ENCODE results near the gene NOS1AP.

The NOS1AP gene

DNA sequence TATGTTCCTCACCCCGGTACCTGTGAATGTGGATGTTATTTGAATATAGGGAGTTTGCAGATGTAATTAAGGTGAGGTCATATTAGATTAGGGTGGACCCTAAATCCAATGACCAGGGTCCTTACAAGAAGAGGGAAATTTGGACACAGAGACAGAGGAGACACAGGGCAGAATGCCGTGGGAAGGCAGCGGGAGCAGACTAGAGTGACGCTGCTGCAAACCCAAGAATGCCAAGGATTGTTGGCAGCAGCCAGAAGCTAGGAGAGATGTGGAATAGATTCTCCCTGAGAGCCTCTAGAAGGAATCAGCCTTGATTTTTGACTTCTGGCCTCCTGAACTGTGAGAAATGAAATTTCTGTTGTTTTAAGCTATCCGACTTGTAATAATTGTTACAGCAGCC, 253.5 kb downstream of the NOS1AP start:
- 93% methylated on average over 5 of the region's 5 CpGs for WGBS
- Histone ChIP-seq H3K27me3 (ENCODE audit: insufficient read depth, low read length) (no peaks in the 10 kb centered on the region), H3K9me3 (ENCODE audit: insufficient read depth, low read depth, low read length) (no peaks in the 10 kb centered on the region), H3K27ac (ENCODE audit: low read depth, low read length) (no peak overlapping the region), H3K36me3 (ENCODE audit: insufficient read depth, low read length) (no peaks in the 10 kb centered on the region), H3K4me1 (ENCODE audit: insufficient read depth, low read length) (no peaks in the 10 kb centered on the region), H3K9ac (ENCODE audit: low read depth, low read length) (no peak overlapping the region), H3K4me3 (ENCODE audit: low read length) (no peak overlapping the region)

DNA sequence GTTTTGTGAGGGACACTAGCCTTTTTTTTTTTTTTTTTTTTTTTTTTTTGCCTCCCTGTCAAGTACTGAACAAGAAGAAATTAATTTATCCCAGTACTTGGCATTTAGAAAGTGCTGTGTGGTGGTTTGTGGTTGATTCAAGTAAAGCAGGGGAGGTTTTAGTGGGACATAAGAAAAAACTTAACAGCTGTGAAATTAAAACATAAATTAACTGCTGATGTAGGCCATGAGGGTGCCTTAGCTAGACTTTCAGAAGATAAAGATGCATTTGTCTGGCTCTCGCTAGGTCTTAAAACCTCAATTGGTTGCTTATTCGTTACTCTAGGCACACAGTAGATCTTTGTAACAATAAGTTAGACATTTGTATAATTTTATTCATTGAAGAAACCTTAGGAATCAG, 254.9 kb downstream of the NOS1AP start:
- Histone ChIP-seq H3K9ac (ENCODE audit: low read depth, low read length) (no peak overlapping the region), H3K4me3 (ENCODE audit: low read length) (no peak overlapping the region), H3K27ac (ENCODE audit: low read depth, low read length) (no peak overlapping the region), H3K4me1 (ENCODE audit: insufficient read depth, low read length) (no peaks in the 10 kb centered on the region), H3K27me3 (ENCODE audit: insufficient read depth, low read length) (no peaks in the 10 kb centered on the region), H3K36me3 (ENCODE audit: insufficient read depth, low read length) (no peaks in the 10 kb centered on the region), H3K9me3 (ENCODE audit: insufficient read depth, low read depth, low read length) (no peaks in the 10 kb centered on the region)
- WGBS = 93% methylated on average over 2 of the region's 2 CpGs

DNA sequence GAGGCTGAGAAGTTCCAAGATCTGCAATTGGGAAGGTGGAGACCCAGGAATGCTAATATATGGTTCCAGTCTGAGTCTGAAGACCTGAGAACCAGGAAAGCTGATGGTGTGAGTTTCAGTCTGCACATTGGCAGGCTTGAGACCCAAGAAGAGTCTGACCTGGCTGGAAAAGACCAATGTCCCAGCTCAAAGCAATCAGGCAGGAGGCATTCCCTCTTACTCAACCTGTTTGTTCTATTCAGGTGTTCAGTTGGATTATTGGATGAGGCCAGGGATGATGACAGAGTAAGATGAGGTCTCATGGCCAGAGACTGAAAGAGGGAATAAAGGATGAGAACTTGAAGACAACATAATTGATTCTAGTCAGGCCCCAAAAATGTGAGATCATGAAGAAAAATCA, 257.1 kb downstream of the NOS1AP start:
- Histone ChIP-seq H3K27ac (ENCODE audit: low read depth, low read length) (no peak overlapping the region), H3K4me3 (ENCODE audit: low read length) (no peak overlapping the region), H3K4me1 (ENCODE audit: insufficient read depth, low read length) (no peaks in the 10 kb centered on the region)

DNA sequence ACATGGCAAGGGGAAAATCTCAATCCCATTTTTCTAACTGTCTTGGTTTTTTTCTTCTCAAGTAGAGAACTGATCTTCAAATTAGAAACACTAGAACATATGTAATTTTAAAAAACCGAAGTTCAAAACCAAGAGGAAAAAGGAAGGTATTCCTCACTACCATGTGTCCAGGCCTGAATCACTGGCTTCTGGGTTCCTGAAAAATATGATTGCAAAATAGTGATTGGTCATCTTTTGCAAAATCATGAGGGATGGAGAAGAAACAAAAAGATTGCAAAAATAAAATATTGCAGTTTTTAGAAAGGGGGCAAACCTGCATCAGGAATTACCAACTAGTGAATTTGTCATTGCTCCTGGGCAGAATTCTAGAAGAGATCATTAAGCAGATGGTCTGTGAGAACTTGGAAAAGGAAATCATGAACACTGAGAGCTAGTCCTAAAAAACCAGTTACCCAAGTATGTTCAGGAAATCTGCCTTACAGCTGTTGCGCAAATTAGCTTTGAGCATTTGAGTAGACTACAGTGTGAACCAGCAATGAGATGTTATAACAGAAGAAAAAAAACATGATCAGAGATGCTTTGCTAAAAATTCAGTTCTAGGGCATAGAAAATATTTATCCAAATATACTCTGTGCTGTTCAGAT, 257.8 kb downstream of the NOS1AP start:
- Histone ChIP-seq H3K27me3 (ENCODE audit: insufficient read depth, low read length) (no peaks in the 10 kb centered on the region), H3K4me1 (ENCODE audit: insufficient read depth, low read length) (no peaks in the 10 kb centered on the region), H3K36me3 (ENCODE audit: insufficient read depth, low read length) (no peaks in the 10 kb centered on the region), H3K9me3 (ENCODE audit: insufficient read depth, low read depth, low read length) (no peaks in the 10 kb centered on the region), H3K27ac (ENCODE audit: low read depth, low read length) (no peak overlapping the region), H3K4me3 (ENCODE audit: low read length) (no peak overlapping the region), H3K9ac (ENCODE audit: low read depth, low read length) (no peak overlapping the region)
- 100% methylated on average over 2 of the region's 2 CpGs for whole genome bisulfite sequencing

More for the DNA sequence above, 257.1 kb downstream of the NOS1AP start:
- H3K27me3 ChIP-seq (ENCODE audit: insufficient read depth, low read length) = no peaks in the 10 kb centered on the region
- H3K9me3 ChIP-seq (ENCODE audit: insufficient read depth, low read depth, low read length) = no peaks in the 10 kb centered on the region
- H3K36me3 ChIP-seq (ENCODE audit: insufficient read depth, low read length) = no peaks in the 10 kb centered on the region
- no peak overlapping the region for H3K9ac ChIP-seq (ENCODE audit: low read depth, low read length)

DNA sequence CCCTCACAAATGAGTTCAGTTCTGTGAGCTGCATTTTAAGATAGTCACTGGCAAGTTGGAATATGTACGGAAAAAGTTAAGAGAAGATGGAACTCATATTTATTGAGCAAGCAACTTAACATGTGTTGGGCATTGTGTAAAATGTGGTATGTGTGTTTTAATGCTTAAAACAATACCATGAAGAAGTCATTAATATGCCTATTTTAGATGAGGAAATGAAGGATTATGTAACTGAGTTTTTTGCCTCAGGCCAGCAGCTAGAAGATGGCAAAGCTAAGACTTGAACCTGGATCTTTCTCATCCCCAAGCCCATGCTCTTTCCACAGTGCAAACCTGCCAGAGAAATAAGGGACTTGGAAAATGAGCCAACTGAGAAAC, 258.3 kb downstream of the NOS1AP start:
- Histone ChIP-seq H3K27ac (ENCODE audit: low read depth, low read length) (no peak overlapping the region), H3K4me3 (ENCODE audit: low read length) (no peak overlapping the region), H3K9ac (ENCODE audit: low read depth, low read length) (no peak overlapping the region), H3K9me3 (ENCODE audit: insufficient read depth, low read depth, low read length) (no peaks in the 10 kb centered on the region), H3K36me3 (ENCODE audit: insufficient read depth, low read length) (no peaks in the 10 kb centered on the region), H3K27me3 (ENCODE audit: insufficient read depth, low read length) (no peaks in the 10 kb centered on the region), H3K4me1 (ENCODE audit: insufficient read depth, low read length) (no peaks in the 10 kb centered on the region)
- WGBS = 89% methylated on average over 1 of the region's 1 CpG

DNA sequence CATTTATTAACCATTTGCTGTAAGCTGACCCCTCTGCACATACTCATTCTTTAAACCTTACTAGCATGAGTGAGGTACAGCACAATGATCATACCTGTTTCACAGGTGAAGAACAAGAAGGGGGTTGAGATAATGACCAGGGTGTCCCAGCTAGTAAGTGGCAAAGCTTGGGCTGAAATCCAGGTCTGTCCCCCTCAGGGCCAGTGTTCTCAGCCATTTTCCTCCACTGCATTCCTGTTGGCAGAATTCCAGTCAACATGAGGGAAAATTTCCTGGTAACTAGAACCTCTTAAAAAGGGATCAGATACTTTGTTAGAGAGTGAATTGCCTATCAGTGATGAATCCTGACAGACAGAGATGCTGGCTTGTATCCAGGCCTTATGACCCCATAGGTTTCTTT, 259.0 kb downstream of the NOS1AP start:
- Histone ChIP-seq H3K9me3 (ENCODE audit: insufficient read depth, low read depth, low read length) (no peaks in the 10 kb centered on the region), H3K36me3 (ENCODE audit: insufficient read depth, low read length) (no peaks in the 10 kb centered on the region), H3K27me3 (ENCODE audit: insufficient read depth, low read length) (no peaks in the 10 kb centered on the region), H3K4me1 (ENCODE audit: insufficient read depth, low read length) (peaks cover under 1% of the 10 kb centered on the region), H3K9ac (ENCODE audit: low read depth, low read length) (no peak overlapping the region), H3K27ac (ENCODE audit: low read depth, low read length) (no peak overlapping the region), H3K4me3 (ENCODE audit: low read length) (no peak overlapping the region)

DNA sequence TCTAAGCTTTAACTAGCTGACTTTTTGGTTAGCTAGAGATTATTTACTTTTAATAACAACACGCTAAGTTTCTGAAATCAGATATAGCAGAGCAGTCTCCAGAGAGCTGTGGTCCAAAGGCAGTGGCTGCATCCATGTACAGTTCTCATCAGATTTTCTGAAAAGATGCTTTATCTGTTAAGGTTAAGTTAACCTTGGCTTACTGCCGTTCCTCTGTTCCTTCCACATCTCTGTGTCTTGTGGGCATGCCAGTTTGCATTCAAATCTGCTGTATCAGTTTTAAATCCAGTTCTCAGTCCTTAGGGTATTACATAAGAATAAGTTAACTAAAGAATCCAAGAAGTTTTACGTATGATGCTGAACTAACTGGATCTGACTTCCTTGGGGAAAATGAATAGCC, 260.3 kb downstream of the NOS1AP start:
- Histone ChIP-seq H3K27ac (ENCODE audit: low read depth, low read length) (no peak overlapping the region), H3K4me3 (ENCODE audit: low read length) (no peak overlapping the region), H3K36me3 (ENCODE audit: insufficient read depth, low read length) (no peaks in the 10 kb centered on the region), H3K4me1 (ENCODE audit: insufficient read depth, low read length) (peaks cover 10% of the 10 kb centered on the region), H3K9ac (ENCODE audit: low read depth, low read length) (no peak overlapping the region), H3K9me3 (ENCODE audit: insufficient read depth, low read depth, low read length) (no peaks in the 10 kb centered on the region), H3K27me3 (ENCODE audit: insufficient read depth, low read length) (no peaks in the 10 kb centered on the region)
- WGBS = 83% methylated on average over 3 of the region's 3 CpGs

DNA sequence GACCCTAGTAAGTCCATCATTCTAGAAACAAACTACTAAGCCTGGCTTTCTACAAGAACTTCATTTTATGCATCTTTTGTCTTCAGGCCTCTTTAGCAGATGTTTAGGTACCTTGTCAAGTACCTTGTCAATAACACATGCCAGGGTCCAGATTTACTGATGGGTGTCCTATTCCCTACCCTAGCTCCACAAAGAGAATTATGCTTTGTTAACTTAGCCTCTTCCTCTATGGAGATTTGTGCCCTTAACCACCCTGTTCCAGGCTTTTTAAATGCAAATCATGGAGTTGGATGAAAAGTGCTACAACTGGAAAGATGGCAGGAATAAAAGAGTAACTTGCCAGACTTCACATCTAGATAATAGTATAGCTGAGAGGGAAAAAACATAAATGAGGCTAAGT, 264.5 kb downstream of the NOS1AP start:
- peaks cover 10% of the 10 kb centered on the region for H3K4me1 ChIP-seq (ENCODE audit: insufficient read depth, low read length)
- no peaks in the 10 kb centered on the region for H3K9me3 ChIP-seq (ENCODE audit: insufficient read depth, low read depth, low read length)
- H3K4me3 ChIP-seq (ENCODE audit: low read length) = no peak overlapping the region
- H3K27ac ChIP-seq (ENCODE audit: low read depth, low read length) = no peak overlapping the region
- no peaks in the 10 kb centered on the region for H3K36me3 ChIP-seq (ENCODE audit: insufficient read depth, low read length)
- H3K27me3 ChIP-seq (ENCODE audit: insufficient read depth, low read length) = no peaks in the 10 kb centered on the region
- H3K9ac ChIP-seq (ENCODE audit: low read depth, low read length) = no peak overlapping the region

DNA sequence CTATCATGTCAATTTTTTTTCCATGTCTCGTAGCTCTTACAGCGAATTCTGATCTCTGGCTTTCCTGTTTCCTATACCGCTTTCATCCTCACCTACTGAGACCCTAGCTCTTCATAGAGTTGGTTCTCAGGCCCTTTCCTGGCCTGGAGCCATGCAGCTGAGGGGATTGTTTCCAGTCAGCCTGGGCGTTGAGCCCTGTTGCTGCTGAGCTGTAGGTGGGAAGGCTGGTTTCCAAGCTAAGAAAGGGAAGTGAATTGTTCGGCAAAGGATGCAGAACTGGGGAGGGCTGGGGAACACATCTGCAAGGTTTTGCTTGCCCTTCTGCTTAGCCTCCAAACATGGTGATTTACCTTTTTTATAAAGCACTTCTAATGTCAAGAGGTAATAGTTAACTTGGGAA, 265.6 kb downstream of the NOS1AP start:
- Histone ChIP-seq H3K27ac (ENCODE audit: low read depth, low read length) (no peak overlapping the region), H3K27me3 (ENCODE audit: insufficient read depth, low read length) (no peaks in the 10 kb centered on the region), H3K9me3 (ENCODE audit: insufficient read depth, low read depth, low read length) (no peaks in the 10 kb centered on the region), H3K4me1 (ENCODE audit: insufficient read depth, low read length) (peaks cover 10% of the 10 kb centered on the region), H3K36me3 (ENCODE audit: insufficient read depth, low read length) (no peaks in the 10 kb centered on the region), H3K9ac (ENCODE audit: low read depth, low read length) (no peak overlapping the region), H3K4me3 (ENCODE audit: low read length) (no peak overlapping the region)
- 93% methylated on average over 5 of the region's 5 CpGs for WGBS

DNA sequence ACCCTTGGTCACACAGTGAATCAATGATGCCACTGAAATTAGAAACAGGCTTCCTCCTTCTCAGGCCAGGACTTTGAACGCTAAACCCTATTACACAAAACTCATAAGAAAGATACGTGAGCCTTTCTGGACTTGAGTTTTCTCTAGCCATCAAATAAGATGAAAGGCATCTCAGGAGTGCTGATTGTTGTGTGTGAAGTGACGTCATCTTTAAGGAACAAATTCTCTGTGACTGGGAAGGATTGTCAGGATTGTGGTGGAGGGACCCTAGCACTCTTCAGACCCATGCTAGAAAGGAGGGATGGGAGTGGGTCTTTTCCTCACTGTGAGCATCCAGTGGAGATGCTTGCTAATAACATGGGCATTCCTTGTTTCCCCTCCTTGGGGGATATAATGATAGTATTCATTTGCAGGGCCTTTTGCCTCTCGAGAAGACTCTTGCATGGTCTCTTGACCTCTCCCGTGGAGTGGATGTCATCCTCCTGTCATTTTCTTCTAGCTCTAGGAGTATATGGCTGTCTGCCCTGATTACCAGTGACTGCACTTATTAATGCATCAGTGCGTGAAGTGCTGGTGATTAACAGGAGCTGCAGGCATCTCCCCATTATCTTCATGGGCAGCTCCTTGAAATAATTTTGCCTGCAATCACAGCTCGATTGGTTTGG, 267.3 kb downstream of the NOS1AP start:
- Histone ChIP-seq H3K9ac (ENCODE audit: low read depth, low read length) (no peak overlapping the region), H3K27me3 (ENCODE audit: insufficient read depth, low read length) (no peaks in the 10 kb centered on the region), H3K4me1 (ENCODE audit: insufficient read depth, low read length) (peaks cover 10% of the 10 kb centered on the region), H3K9me3 (ENCODE audit: insufficient read depth, low read depth, low read length) (no peaks in the 10 kb centered on the region), H3K27ac (ENCODE audit: low read depth, low read length) (no peak overlapping the region), H3K4me3 (ENCODE audit: low read length) (no peak overlapping the region), H3K36me3 (ENCODE audit: insufficient read depth, low read length) (no peaks in the 10 kb centered on the region)
- WGBS = 87% methylated on average over 7 of the region's 7 CpGs

DNA sequence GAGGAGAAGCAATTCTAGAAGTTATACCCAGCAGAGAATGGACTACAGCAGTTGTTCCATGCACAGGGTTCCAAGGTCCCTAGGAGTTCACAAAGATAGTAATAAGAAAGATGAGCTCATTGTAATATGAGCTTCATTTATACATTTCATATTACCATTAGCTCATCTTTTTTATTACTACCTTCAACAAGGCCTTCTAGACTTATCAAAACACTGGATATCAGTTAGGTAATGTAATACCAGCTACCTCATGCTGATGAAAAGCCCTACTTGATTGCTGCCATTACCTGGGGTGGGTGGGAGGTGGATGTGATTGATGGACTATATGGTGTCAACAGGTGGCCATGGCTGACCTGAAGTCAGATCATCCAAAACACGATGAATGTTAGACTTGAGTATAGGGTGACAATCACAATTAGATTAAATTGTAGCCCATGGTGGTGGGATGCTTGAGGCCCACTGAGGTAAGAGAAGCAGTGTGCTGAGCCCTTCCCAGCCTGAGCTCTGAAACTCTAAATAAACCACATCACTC, 273.0 kb downstream of the NOS1AP start:
- Histone ChIP-seq H3K9me3 (ENCODE audit: insufficient read depth, low read depth, low read length) (no peaks in the 10 kb centered on the region), H3K27ac (ENCODE audit: low read depth, low read length) (no peak overlapping the region), H3K9ac (ENCODE audit: low read depth, low read length) (no peak overlapping the region), H3K36me3 (ENCODE audit: insufficient read depth, low read length) (peaks cover 6% of the 10 kb centered on the region; the same call in 1 of the 2 replicates), H3K27me3 (ENCODE audit: insufficient read depth, low read length) (no peaks in the 10 kb centered on the region), H3K4me1 (ENCODE audit: insufficient read depth, low read length) (no peaks in the 10 kb centered on the region), H3K4me3 (ENCODE audit: low read length) (no peak overlapping the region)
- WGBS = 94% methylated on average over 1 of the region's 1 CpG

Measured in HUES64 (cell line).